GM21786 (cell line): Measurements from ENCODE around the gene POLRMT.

ENCODE experiments used
- ATAC-seq: cut with Tn5 transposase; IDR thresholded peaks from one replicate; pipeline ENCODE4 v1.9.1; 2021; ENCODE audit not compliant: unreplicated experiment

The POLRMT gene

GRCh38 chr19:663682-664117, 30.4 kb upstream of the POLRMT start:
- no peak for ATAC-seq

GRCh38 chr19:662962-663681, 29.8 kb upstream of the POLRMT start, which contains the start of gene RNF126:
Gene RNF126 (minus strand): TSS chr19:663214. CDS start chr19:663121, 93 bp downstream.
- ATAC-seq, result peak; percentile 46

DNA sequence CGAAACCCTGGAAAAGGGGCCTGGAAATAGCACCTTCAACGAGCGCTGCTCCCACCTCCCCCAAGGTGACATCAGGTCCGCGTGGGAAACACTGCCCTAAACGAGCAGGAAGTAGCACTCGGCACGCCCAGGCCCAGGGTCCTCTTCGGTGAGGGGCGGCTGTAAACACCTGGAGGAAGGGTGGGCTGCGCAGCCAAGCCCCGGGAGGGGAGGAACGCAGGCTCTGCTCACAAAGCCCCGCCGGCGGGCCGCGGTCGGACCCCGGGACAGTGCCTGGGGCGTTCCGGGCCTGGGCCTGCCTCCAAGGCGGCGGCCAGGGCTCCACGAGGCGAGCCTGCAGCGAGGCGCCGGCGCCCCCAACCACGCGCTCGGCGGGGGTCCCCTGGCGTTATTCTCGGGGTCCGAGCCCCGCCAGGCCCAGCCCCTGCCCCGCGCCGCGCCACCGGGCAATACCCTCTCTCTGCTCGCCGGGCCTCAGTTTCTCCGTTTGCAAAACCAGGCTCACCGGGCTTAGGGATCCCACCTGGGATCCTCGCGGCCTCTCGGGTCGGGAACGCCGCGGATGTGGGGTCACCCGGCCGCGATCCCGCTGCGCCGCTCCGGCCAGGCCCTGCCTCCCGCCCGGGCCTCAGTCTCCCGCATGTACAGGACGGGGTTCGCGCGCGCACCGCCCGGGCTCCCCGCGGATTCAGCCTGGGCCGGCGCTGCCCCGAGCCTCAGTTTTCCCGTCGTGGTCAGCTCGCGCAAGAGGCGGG, 29.0 kb upstream of the POLRMT start:
- no peak for ATAC-seq

DNA sequence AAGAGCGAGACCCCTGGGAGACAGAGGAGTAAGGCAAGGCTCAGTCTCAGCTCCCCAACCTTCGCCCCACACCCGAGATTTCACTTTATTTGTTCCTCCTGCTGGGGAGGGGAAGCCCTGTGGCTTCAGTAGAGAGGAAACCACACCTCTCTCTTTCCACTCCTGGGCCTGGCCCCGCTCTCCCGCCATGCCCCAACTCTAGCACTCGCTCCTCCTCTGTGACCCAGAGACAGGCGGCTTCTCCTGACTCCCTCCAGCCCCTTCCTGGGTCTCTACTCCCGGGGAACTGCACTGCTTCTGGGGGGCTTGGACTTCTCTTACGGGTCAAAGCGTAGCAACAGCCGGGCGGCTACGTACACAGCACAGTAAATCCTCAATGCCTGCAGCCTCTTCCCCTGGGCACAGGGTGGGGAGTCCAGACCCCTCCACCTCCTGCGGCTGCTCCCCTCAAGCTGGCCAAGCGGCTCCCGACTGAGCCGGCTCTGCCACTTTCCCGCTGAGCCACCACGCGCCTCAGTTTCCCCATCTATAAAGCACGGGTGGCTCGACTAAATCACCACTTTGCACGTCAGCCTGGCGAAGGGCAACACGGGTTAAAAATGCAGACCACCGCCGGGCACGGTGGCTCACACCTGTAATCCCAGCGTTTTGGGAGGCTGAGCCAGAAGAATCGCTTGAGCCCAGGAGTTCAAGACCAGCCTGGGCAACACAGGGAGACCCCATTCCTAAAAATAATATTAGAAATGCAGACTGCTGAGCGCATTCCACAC, 28.3 kb upstream of the POLRMT start:
- no peak for ATAC-seq

DNA sequence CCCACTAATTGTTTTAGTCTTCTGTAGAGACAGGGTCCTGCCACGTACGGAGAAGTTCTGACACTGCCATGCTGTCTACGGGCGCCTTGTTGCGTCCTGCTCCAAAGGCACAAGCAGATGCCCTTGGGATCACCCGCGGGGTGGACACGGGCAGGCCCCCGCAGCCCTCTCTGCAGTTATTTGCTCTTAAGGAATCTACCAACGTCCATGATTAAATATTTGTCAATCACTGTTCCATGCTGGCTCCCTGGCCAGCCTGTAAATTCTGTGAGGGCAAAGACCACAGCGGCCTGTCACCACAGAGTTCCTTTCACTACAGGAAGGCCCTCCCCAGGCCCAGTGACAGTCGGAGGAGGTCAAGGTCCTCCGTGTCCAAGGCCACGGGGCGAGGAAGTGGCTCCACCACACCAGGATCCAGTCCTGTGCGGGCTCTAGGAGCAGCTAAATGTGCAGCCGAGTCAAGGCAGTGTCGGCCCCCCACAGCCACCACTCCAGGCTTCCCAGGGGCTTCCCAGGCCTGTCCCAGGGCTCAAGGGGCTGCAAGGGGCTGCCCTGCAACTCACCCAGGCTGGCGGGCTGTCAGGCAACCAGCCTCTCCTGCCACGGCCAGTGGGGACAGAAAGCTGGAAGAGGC, 27.6 kb upstream of the POLRMT start:
- ATAC-seq, result no peak

DNA sequence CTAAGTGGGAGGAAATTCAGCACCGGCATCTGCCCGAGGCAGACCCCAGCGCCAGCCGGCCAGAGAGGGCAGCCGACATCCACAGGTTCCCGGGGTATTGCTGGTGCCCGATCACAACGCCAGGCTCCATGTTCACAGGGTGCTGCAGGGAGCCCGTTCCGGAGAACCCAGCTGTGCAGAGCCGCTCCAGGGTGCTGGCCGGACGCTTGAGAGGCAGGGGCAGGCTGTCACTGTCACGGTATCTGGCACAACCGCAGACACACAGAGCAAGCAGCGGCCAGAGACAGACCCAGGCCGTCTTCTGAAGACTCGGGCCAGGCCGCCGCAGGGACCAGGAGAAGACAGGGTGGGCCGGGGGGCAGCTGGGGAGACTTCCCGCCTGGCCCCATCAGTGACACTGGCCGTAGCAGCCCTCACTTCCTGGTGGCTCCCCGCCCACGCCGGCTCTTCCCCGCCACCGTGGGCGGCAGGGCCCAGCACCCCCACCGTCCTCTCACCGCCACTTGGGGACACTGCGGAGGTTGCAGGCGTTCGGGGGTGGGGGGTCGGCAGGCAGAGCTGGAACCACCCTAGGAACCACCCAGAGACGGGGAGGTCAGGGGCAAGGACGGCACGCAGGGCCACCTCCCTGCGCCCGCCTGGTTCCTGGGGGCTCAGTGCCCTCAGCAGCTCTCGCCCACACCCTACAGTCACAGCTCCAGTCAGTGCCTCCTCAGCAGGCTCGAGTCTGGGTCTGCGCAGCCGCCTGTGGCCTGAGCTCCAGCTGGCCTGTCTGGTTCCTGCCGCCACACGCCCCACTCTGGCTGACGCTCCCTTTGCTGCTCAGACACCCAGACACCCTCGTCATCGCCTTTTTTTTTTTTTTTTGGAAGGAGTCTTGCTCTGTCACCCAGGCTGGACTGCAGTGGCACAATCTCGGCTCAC, 25.8 kb upstream of the POLRMT start:
- ATAC-seq, result no peak

GRCh38 chr19:658059-658839, 24.9 kb upstream of the POLRMT start:
- no peak for ATAC-seq

DNA sequence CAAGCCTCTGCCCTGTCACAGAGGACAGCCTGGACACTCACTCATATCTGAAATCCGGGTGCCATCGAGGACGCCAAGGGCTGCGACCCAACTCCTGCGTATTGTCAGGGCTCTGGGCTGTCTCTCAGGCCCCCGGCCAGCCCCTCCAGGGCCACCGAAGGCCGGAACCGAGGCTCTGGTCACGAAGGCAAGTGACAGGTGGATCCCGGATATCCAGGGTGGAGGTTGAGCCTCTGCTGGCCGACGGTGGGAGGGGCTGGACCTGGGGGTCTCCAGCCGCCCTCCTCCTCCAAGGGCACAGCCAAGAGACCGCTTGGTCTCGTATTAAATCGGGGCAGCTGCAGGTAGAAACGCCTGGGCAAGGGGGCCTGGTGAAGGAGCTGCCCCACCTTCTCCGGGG, 24.3 kb upstream of the POLRMT start:
- ATAC-seq, result no peak

GRCh38 chr19:656751-657559, 23.6 kb upstream of the POLRMT start:
- no peak for ATAC-seq

DNA sequence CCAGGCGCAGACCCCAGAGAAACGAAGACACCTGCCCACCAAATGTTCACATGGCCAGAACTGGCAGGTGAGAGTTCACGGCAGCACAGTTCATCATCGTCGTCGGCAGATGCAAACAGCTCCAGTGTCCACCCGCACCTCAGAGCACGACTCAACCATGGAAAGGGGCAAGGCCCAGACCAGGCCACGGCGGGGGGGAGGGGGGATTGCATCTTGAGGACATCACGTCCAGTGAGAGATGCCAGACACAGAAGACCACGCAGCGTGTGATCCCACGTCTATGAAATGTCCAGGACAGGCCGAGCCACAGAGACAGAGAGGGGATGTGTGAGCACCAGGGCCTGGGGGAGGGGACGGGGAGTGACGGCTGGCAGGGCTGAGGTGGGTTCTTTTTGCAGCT, 22.4 kb upstream of the POLRMT start:
- no peak for ATAC-seq

- no peak for ATAC-seq
Measured at GRCh38 chr19:653425-653824, 20.1 kb upstream of the POLRMT start.

- no peak for ATAC-seq
Measured at GRCh38 chr19:652467-653389, 19.4 kb upstream of the POLRMT start.

- no peak for ATAC-seq
Measured at GRCh38 chr19:651991-652390, 18.7 kb upstream of the POLRMT start.

GRCh38 chr19:651114-651818, 17.9 kb upstream of the POLRMT start:
- ATAC-seq, result no peak

DNA sequence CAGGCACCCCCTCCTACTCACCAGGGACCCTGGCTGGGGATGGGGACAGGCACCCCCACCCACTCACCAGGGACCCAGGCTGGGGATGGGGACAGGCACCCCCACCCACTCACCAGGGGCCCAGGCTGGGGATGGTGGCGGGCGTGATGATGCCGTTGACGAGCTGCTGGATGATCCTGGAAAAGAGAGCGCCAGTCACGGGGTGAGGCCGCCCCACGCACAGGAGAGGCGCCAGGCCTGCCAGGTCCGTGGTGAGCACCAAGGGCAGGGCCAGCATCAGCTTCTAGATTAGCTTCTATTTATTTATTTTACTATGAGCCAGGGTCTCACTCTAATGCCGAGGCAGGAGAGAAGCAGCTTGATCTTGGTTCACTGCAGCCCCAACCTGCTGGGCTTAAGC, 16.8 kb upstream of the POLRMT start:
- ATAC-seq, result no peak

DNA sequence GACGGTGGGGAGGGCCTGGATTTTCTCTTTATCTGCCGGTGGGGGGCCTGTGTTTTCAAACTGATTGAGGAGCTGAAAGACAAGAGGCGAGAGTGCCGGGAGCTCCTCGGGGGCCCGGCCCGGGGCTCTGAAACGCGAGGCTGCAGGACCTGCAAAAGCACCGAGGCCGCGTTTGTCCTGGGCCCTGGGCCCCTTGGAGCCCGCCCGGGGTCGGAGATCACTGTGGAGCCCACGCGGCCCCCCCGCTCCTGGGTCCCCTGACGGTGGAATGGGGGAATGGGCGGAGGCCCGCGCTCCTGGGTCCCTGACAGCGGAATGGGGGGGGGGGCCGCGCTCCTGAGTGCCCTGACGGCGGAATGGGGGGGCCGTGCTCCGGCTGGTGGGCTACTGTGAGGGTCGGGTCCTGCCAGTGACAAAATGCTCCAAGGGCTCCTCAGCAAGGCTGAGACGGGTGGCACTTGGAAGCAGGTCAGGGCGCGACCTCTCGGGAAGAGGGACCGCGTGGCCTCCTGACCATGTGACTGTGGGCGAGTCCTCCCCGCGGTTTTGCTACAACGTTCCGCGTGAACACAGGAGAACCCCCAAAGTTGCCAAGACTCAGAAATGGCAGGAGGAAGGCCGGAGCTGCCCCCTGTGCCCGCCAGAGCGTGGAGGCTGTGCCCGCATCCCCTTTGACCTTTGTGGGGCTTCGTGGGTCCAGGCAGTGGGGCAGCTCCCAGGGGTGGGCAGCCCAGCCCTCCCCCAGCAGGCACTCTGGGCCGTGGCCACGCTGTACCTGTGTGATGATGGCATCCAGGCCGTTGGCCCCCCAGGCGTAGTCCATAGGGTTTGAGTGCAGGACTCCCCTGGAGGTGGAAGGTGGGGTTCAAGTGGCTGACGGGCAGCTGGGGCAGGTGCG, 15.8 kb upstream of the POLRMT start:
- ATAC-seq, result no peak
